ENCODE data around the gene ZNF668. TPM values are rescaled to one million over a fixed set of nuclear protein-coding genes. Genes with fewer than 3 reads are reported as not detected.

The ZNF668 gene
- total RNA-seq, 2 donors from 2014 or later: 15.6 to 21.4 TPM

DNA sequence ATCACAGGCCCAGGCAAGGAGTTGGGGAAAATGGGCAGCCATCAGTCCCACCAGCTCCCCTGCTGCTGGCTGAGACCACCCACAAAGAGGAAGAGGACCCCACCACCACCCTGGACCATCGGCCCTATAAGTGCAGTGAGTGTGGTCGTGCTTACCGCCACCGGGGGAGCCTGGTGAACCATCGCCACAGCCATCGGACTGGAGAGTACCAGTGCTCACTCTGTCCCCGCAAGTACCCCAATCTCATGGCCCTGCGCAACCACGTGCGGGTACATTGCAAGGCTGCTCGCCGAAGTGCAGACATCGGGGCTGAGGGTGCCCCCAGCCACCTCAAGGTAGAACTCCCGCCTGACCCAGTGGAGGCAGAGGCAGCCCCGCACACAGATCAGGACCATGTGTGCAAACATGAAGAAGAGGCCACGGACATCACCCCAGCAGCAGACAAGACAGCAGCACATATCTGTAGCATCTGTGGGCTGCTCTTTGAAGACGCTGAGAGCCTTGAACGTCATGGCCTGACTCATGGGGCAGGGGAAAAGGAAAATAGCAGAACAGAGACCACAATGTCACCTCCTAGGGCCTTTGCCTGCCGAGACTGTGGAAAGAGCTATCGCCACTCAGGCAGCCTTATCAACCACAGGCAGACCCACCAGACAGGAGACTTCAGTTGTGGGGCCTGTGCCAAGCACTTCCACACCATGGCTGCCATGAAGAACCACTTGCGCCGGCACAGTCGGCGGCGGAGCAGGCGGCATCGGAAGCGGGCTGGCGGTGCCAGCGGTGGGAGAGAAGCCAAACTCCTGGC is 3.8 kb upstream of the ZNF668 start:
- WGBS: 93% methylated on average over 30 of the region's 30 CpGs
- intact Hi-C loops (cut with DNase I): no loop called here

DNA sequence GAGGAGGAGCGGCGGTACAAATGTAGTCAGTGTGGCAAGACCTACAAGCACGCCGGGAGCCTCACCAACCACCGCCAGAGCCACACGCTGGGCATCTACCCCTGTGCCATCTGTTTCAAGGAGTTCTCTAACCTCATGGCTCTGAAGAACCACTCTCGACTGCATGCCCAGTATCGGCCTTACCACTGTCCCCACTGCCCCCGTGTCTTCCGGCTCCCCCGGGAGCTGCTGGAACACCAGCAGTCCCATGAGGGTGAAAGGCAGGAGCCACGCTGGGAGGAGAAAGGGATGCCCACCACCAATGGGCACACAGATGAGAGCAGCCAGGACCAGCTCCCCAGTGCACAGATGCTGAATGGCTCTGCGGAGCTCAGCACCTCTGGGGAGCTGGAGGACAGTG is 3.0 kb upstream of the ZNF668 start:
- WGBS: 93% methylated on average over 13 of the region's 13 CpGs
- H3K4me1 ChIP-seq (replicated peaks): peaks cover 10% of the 10 kb centered on the region
- intact Hi-C loops (cut with DNase I): no loop called here

More for the DNA sequence above, 3.8 kb upstream of the ZNF668 start:
- H3K4me3 ChIP-seq: no peak overlapping the region
- peaks cover 8 to 35% of the 10 kb centered on the region in 2 donors for H3K36me3 ChIP-seq
- DNase-seq (ENCODE audit: low spot score): no peak
- H3K4me1 ChIP-seq (replicated peaks): peaks cover 3% of the 10 kb centered on the region
- no peaks in the 10 kb centered on the region for H3K9me3 ChIP-seq
- no peak overlapping the region for H3K27ac ChIP-seq
- H3K27me3 ChIP-seq (replicated peaks; ENCODE audit: insufficient read depth): no peaks in the 10 kb centered on the region
- TF ChIP-seq POLR2A (IDR thresholded peaks at IDR 0.05) (no peak), POLR2AphosphoS5 (IDR thresholded peaks at IDR 0.05) (no peak)
- TF ChIP-seq, protein P1, sequence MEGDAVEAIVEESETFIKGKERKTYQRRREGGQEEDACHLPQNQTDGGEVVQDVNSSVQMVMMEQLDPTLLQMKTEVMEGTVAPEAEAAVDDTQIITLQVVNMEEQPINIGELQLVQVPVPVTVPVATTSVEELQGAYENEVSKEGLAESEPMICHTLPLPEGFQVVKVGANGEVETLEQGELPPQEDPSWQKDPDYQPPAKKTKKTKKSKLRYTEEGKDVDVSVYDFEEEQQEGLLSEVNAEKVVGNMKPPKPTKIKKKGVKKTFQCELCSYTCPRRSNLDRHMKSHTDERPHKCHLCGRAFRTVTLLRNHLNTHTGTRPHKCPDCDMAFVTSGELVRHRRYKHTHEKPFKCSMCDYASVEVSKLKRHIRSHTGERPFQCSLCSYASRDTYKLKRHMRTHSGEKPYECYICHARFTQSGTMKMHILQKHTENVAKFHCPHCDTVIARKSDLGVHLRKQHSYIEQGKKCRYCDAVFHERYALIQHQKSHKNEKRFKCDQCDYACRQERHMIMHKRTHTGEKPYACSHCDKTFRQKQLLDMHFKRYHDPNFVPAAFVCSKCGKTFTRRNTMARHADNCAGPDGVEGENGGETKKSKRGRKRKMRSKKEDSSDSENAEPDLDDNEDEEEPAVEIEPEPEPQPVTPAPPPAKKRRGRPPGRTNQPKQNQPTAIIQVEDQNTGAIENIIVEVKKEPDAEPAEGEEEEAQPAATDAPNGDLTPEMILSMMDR (IDR thresholded peaks at IDR 0.05): no peak

DNA sequence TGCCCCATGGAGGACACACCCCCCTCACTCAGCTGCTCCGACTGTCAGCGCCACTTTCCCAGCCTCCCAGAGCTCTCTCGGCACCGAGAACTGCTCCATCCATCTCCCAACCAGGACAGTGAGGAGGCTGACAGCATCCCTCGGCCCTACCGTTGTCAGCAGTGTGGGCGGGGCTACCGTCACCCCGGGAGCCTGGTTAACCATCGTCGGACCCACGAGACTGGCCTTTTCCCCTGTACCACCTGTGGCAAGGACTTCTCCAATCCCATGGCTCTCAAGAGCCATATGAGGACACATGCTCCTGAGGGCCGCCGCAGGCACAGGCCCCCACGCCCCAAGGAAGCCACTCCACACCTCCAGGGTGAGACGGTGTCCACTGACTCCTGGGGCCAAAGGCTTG is 2.3 kb upstream of the ZNF668 start:
- no peak for DNase-seq (ENCODE audit: low spot score)
- no peak overlapping the region for H3K4me3 ChIP-seq
- H3K27ac ChIP-seq: no peak overlapping the region
- no peaks in the 10 kb centered on the region for H3K27me3 ChIP-seq (replicated peaks; ENCODE audit: insufficient read depth)
- intact Hi-C loops (cut with DNase I): no loop called here
- no peaks in the 10 kb centered on the region for H3K9me3 ChIP-seq
- peaks cover 10% of the 10 kb centered on the region for H3K4me1 ChIP-seq (replicated peaks)
- 71% methylated on average over 16 of the region's 16 CpGs for WGBS
- TF ChIP-seq POLR2A (IDR thresholded peaks at IDR 0.05): no peak
- no peak for TF ChIP-seq POLR2AphosphoS5 (IDR thresholded peaks at IDR 0.05)
- TF ChIP-seq, protein P1 (IDR thresholded peaks at IDR 0.05): no peak
- peaks cover 8 to 35% of the 10 kb centered on the region in 2 donors for H3K36me3 ChIP-seq

More for the DNA sequence above, 3.0 kb upstream of the ZNF668 start:
- no peak for TF ChIP-seq POLR2A (IDR thresholded peaks at IDR 0.05)
- TF ChIP-seq, protein P1 (IDR thresholded peaks at IDR 0.05): no peak
- no peak for TF ChIP-seq POLR2AphosphoS5 (IDR thresholded peaks at IDR 0.05)
- H3K36me3 ChIP-seq: peaks cover 8 to 35% of the 10 kb centered on the region in 2 donors
- H3K9me3 ChIP-seq: no peaks in the 10 kb centered on the region
- no peak overlapping the region for H3K27ac ChIP-seq
- H3K4me3 ChIP-seq: no peak overlapping the region
- DNase-seq (ENCODE audit: low spot score): no peak
- H3K27me3 ChIP-seq (replicated peaks; ENCODE audit: insufficient read depth): no peaks in the 10 kb centered on the region

DNA sequence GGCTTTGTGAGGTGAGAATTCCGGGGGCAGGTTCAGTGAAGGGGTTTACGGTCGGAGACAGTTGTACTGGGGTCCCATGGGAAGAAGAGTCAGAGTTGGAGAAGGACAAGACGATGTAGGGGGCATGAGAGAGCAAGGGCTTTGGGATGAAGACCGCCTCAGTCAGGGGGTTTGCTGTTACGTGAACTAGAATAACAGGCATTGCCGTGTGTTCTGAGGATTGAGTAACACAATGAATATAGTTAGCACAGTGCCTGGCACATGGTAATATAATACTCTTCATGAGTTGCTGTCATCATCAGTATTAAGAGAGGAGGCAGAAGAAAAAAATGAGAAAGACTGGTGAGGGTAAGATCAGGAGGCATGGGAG is 759 bp upstream of the ZNF668 start:
- DNase-seq (ENCODE audit: low spot score): no peak
- intact Hi-C loops (cut with DNase I): loop anchor here (2.0 to 5.0 kb wide), 2 partner anchors 20 to 42 kb away; partner anchors contain the start of genes STX4 and VKORC1
- Histone ChIP-seq H3K36me3 (peaks cover 8 to 27% of the 10 kb centered on the region in 2 donors), H3K27me3 (replicated peaks; ENCODE audit: insufficient read depth) (no peaks in the 10 kb centered on the region), H3K4me1 (replicated peaks) (peaks cover 10% of the 10 kb centered on the region), H3K27ac (peak overlapping the region; percentile 91 to 94), H3K9me3 (no peaks in the 10 kb centered on the region), H3K4me3 (peak overlapping the region; percentile 97 to 99)
- no peak for TF ChIP-seq POLR2A (IDR thresholded peaks at IDR 0.05)
- TF ChIP-seq, protein P1 (IDR thresholded peaks at IDR 0.05): no peak
- under 1% methylated on average over 7 of the region's 7 CpGs for WGBS

Data from prostate gland (tissue), 2 donors.